Measurements from ENCODE around the gene GRIPAP1. TPM values are rescaled to one million over a fixed set of nuclear protein-coding genes. Genes with fewer than 3 reads are reported as not detected.

The GRIPAP1 gene
- 20.7 TPM for total RNA-seq
- long read RNA-seq, transcript GRIPAP1-201 (26 exons, 3,031 nt), result major isoform, 24 of 51 reads
- long read RNA-seq, partial matches to known transcripts, result 14 of 51 reads
- long read RNA-seq, other reads (novel, unspliced or antisense), result 13 of 51 reads

- H3K4me1 ChIP-seq, result peaks cover 7% of the 10 kb centered on the region
- TF ChIP-seq CTCF (IDR thresholded peaks at IDR 0.05; ENCODE audit: borderline replicate concordance), result no peak
- peak within 1 kb of the TSS; percentile 78 for H3K4me3 ChIP-seq
- no peaks in the 10 kb centered on the region for H3K27me3 ChIP-seq (ENCODE audit: low read depth)
- peak within 1 kb of the TSS; percentile 85 for H3K27ac ChIP-seq (replicated peaks)
- no peaks in the 10 kb centered on the region for H3K9me3 ChIP-seq (replicated peaks)
- DNase-seq, result peak; percentile 67
- intact Hi-C loops (cut with micrococcal nuclease), result no loop called here
- H3K36me3 ChIP-seq, result peaks cover 6% of the 10 kb centered on the region
Observed at GRCh38 chrX:49002091-49002935, at the start of gene GRIPAP1. Gene GRIPAP1 (minus strand): TSS chrX:49002264. CDS start chrX:49002229, 35 bp downstream.

- intact Hi-C loops (cut with micrococcal nuclease), result no loop called here
- peak overlapping the region; percentile 80 for H3K27ac ChIP-seq (replicated peaks)
- DNase-seq, result no peak
- H3K4me3 ChIP-seq, result peak overlapping the region; percentile 52
- no peak for TF ChIP-seq CTCF (IDR thresholded peaks at IDR 0.05; ENCODE audit: borderline replicate concordance)
- no peaks in the 10 kb centered on the region for H3K27me3 ChIP-seq (ENCODE audit: low read depth)
- peaks cover 47% of the 10 kb centered on the region for H3K4me1 ChIP-seq
- peaks cover 7% of the 10 kb centered on the region for H3K36me3 ChIP-seq
- H3K9me3 ChIP-seq (replicated peaks), result no peaks in the 10 kb centered on the region
Observed at GRCh38 chrX:49043987-49044281, 41.9 kb upstream of the GRIPAP1 start.

GRCh38 chrX:49043220-49043986 lies 41.3 kb upstream of the GRIPAP1 start, which contains the start of gene TFE3:
Gene TFE3 (minus strand): TSS chrX:49043357. CDS start chrX:49043226, 131 bp downstream.
- Histone ChIP-seq H3K27ac (replicated peaks) (peak within 1 kb of the TSS; percentile 94), H3K4me1 (peaks cover 47% of the 10 kb centered on the region), H3K36me3 (peaks cover 11% of the 10 kb centered on the region), H3K9me3 (replicated peaks) (no peaks in the 10 kb centered on the region), H3K4me3 (peak within 1 kb of the TSS; percentile 87), H3K27me3 (ENCODE audit: low read depth) (no peaks in the 10 kb centered on the region)
- intact Hi-C loops (cut with micrococcal nuclease), result no loop called here
- DNase-seq, result peak; percentile 97
- TF ChIP-seq CTCF (IDR thresholded peaks at IDR 0.05; ENCODE audit: borderline replicate concordance), result peak; percentile 69

GRCh38 chrX:49042581-49043219 lies 40.6 kb upstream of the GRIPAP1 start:
- intact Hi-C loops (cut with micrococcal nuclease), result no loop called here
- no peaks in the 10 kb centered on the region for H3K9me3 ChIP-seq (replicated peaks)
- DNase-seq, result no peak
- H3K4me3 ChIP-seq, result peak overlapping the region; percentile 87
- peaks cover 47% of the 10 kb centered on the region for H3K4me1 ChIP-seq
- TF ChIP-seq CTCF (IDR thresholded peaks at IDR 0.05; ENCODE audit: borderline replicate concordance), result no peak
- peak overlapping the region; percentile 94 for H3K27ac ChIP-seq (replicated peaks)
- H3K27me3 ChIP-seq (ENCODE audit: low read depth), result no peaks in the 10 kb centered on the region
- peaks cover 18% of the 10 kb centered on the region for H3K36me3 ChIP-seq

Measured in left ventricle myocardium inferior (tissue), 1 donor.